Measurements from ENCODE around the gene CDC42. TPM values are rescaled to one million over a fixed set of nuclear protein-coding genes. Genes with fewer than 3 reads are reported as not detected.

Gene CDC42
- polyA plus RNA-seq, 1 experiment: 148 TPM

DNA sequence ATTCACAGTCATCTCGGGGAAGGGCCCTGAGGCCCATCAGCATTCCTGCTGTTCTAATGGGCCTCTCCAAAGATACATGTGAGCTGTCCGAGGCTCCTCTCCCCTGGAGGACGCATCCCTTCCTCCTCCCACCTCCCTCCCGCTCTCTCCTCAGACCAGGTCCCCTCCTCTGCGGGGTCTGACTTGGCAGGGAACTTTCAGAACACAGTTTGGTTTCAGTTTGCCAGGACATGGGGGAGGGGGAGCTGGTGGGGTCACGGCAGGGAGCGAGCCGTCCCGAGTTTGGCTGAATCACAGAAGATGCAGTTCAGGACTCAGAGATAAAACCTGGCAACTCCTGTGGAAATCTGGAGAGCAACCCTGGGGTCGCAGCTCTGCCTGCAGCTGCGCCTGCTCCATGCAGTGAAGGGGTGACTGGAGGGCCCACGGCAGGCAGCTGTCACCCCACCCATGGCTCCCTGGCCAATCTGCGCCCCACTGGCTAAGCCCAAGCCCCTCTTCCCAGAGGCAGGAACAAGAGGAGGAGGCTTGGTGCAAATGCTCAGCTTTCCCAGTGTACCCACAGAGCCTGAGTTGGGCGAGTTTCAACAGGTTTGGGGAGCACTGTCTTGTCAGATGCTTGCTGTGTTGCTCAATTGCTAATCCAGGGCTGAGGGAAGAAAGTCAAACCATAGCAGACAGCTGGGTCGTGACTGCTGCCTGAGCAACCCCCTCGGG, 84.7 kb downstream of the CDC42 start:
- peaks cover 9% of the 10 kb centered on the region for H3K27me3 ChIP-seq (ENCODE audit: control insufficient read depth, insufficient read depth, low read length)
- ChIA-PET POLR2A (no interaction called here), CTCF (interaction anchor here (0.9 kb wide), 1 partner anchor 279 kb away, joined by 4 read pairs; no protein-coding TSS in a partner anchor)
- DNase-seq (ENCODE audit: low read depth): no peak
- no peak overlapping the region for H3K4me3 ChIP-seq (ENCODE audit: low read depth, low read length)
- TF ChIP-seq, protein P1, sequence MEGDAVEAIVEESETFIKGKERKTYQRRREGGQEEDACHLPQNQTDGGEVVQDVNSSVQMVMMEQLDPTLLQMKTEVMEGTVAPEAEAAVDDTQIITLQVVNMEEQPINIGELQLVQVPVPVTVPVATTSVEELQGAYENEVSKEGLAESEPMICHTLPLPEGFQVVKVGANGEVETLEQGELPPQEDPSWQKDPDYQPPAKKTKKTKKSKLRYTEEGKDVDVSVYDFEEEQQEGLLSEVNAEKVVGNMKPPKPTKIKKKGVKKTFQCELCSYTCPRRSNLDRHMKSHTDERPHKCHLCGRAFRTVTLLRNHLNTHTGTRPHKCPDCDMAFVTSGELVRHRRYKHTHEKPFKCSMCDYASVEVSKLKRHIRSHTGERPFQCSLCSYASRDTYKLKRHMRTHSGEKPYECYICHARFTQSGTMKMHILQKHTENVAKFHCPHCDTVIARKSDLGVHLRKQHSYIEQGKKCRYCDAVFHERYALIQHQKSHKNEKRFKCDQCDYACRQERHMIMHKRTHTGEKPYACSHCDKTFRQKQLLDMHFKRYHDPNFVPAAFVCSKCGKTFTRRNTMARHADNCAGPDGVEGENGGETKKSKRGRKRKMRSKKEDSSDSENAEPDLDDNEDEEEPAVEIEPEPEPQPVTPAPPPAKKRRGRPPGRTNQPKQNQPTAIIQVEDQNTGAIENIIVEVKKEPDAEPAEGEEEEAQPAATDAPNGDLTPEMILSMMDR (IDR thresholded peaks at IDR 0.05; ENCODE audit: insufficient read depth, low read depth, low read length): no peak
- no peaks in the 10 kb centered on the region for H3K36me3 ChIP-seq (ENCODE audit: control insufficient read depth, insufficient read depth, low read length)

DNA sequence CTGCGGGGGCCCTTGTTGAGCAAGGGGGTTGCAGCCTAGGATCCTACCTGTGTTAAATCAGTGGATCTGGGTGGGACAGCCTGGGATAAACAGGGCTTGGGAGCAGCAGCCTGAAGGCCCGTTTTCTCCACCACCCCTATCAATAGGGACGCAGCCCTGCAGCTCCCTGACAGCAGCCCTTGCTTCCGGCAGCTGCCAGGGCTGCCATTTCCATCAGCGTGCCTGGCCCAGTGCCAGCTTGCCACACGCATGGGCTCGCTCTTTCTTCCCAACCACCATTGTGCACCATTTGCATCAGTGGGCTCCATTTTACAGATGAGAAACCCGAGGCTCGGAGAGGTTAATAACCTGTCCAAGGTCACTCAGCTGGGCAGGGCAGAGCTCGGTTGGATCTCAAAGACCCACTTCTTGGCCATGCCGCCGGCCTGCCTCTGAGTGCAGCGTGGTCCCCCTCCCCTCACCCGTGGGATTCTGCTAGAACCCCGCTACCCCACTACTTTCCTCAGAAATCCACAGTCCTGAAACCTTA, 86.6 kb downstream of the CDC42 start:
- POLR2A ChIA-PET: no interaction called here

DNA sequence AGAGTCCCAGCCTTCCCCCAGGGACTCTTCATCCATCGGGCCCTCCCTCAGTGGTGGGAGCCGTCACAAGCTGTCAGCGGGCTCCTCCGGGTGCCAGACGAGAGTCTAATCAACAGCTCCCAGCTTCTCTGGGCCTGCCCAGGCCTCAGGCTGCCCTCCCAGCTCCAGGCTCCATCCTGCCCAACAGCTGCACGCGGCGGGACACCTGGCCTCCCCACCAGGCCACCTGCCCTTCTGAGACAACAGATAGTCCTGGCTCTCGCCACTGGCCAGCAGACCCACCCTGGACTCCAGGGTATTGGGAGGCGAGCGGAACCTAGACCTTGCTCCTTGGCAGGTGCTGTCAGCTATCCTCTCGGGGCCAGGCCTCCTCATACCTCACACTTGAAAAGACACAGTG, 87.3 kb downstream of the CDC42 start:
- no peaks in the 10 kb centered on the region for H3K36me3 ChIP-seq (ENCODE audit: control insufficient read depth, insufficient read depth, low read length)
- CTCF ChIA-PET: interaction anchor here (1.1 to 1.7 kb wide), 3 partner anchors 13 to 276 kb away, joined by 3 to 5 read pairs (median 3); no protein-coding TSS in a partner anchor
- H3K27me3 ChIP-seq (ENCODE audit: control insufficient read depth, insufficient read depth, low read length): peaks cover 17% of the 10 kb centered on the region
- H3K4me3 ChIP-seq (ENCODE audit: low read depth, low read length): no peak overlapping the region
- TF ChIP-seq, protein P1 (IDR thresholded peaks at IDR 0.05; ENCODE audit: insufficient read depth, low read depth, low read length): no peak
- no peak for DNase-seq (ENCODE audit: low read depth)
- POLR2A ChIA-PET: no interaction called here

More for the DNA sequence above, 86.6 kb downstream of the CDC42 start:
- peaks cover 13% of the 10 kb centered on the region for H3K27me3 ChIP-seq (ENCODE audit: control insufficient read depth, insufficient read depth, low read length)
- no peaks in the 10 kb centered on the region for H3K36me3 ChIP-seq (ENCODE audit: control insufficient read depth, insufficient read depth, low read length)
- CTCF ChIA-PET: interaction anchor here (1.1 to 1.7 kb wide), 3 partner anchors 13 to 277 kb away, joined by 3 to 5 read pairs (median 3); no protein-coding TSS in a partner anchor
- H3K4me3 ChIP-seq (ENCODE audit: low read depth, low read length): no peak overlapping the region
- DNase-seq (ENCODE audit: low read depth): no peak
- TF ChIP-seq, protein P1 (IDR thresholded peaks at IDR 0.05; ENCODE audit: insufficient read depth, low read depth, low read length): no peak

Small RNA genes lying within 50 kb of the gene (small RNA-seq; reads per million reads assigned to genes)
- gene RN7SL186P (ENCODE audit: insufficient read length, low read depth, low replicate concordance) (not detected), gene RNU6-776P (ENCODE audit: insufficient read length, low read depth, low replicate concordance) (not detected)

Other genes with a start within 250 kb of the CDC42 start
- gene LDLRAD2, start 240.4 kb upstream of the CDC42 start, polyA plus RNA-seq (2011; rRNA removed): 0.02 TPM in 1 of 2 replicates, not detected in the other
- gene HSPG2, start 115.4 kb upstream of the CDC42 start, polyA plus RNA-seq (2011; rRNA removed): 19.3 and 45.1 TPM in 2 replicates
- gene CELA3B, start 75.7 kb upstream of the CDC42 start, polyA plus RNA-seq (2011; rRNA removed): not detected in 2 replicates
- not detected in 2 replicates for gene CELA3A, start 51.1 kb upstream of the CDC42 start, polyA plus RNA-seq (2011; rRNA removed)
- 0.02 and 0.13 TPM in 2 replicates for gene WNT4, start 90.4 kb downstream of the CDC42 start, polyA plus RNA-seq (2011; rRNA removed)

Measured in BJ (cell line).